Measurements from ENCODE around the gene LRP3. TPM values are rescaled to one million over a fixed set of nuclear protein-coding genes. Genes with fewer than 3 reads are reported as not detected.

Gene LRP3
- total and polyA plus RNA-seq, 2 of the 13 experiments (the other 11 are each of a cell fraction or from before 2014, with no cell fraction given), result 17.6 to 51.6 TPM

DNA sequence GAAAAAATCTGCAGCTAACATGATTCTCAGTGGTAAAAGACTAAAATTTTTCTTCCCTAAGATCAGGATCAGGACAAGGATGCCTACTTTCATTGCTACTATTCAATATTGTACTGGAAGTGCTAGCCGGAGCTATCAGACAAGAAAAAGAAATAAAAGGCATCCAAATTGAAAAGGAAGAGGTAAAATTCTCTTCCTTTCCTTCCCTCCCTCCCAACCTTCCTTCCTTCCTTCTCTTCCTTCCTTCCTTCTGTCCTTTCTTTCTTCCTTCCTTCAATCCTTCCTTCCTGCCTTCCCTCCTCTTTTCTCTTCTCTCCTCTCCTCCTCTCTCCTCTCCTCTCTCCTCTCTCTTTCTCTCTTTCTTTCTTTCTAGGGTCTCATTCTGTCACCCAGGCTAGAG lies 26.7 kb upstream of the LRP3 start:
- intact Hi-C loops (cut with micrococcal nuclease; ENCODE audit: unreplicated experiment) (no loop called here), in situ Hi-C loops (cut with HindIII; ENCODE audit: extremely low pct_ligation_motif_present, low pct_unique_long_range_greater_than_20kb) (no loop called here)
- WGBS (ENCODE audit: low lambda C conversion rate), result 69% methylated on average over 1 of the region's 1 CpG
- H3K79me2 ChIP-seq (ENCODE audit: insufficient read depth, low read length), result no peaks in the 10 kb centered on the region
- no peaks in the 10 kb centered on the region for H3K36me3 ChIP-seq (replicated peaks in 1 of 2; ENCODE audit: control insufficient read depth in 1 of 2, insufficient read depth in 2 of 2, low read length in 2 of 2)
- no peak overlapping the region for H3K4me3 ChIP-seq (replicated peaks in 1 of 3; ENCODE audit: insufficient read depth in 1 of 3, low read depth in 2 of 3, low read length in 3 of 3)
- BruUV-seq (replicated peaks), result no TSS peak
- DNase-seq (ENCODE audit: low spot score) (no peak), ATAC-seq (no peak), FAIRE-seq (no peak)
- H2AFZ ChIP-seq (ENCODE audit: low read length), result no peak overlapping the region
- no peaks in the 10 kb centered on the region for H3K27me3 ChIP-seq (ENCODE audit: control insufficient read depth in 1 of 2, insufficient read depth in 2 of 2, low read length in 2 of 2)
- no peak overlapping the region for H3K9ac ChIP-seq (ENCODE audit: insufficient read depth, low read depth, low read length)
- no peaks in the 10 kb centered on the region for H4K20me1 ChIP-seq (ENCODE audit: insufficient read depth, low read length)
- peaks cover 8% of the 10 kb centered on the region for H3K9me3 ChIP-seq (ENCODE audit: low read length)
- H3K4me1 ChIP-seq (ENCODE audit: insufficient read depth, low read length), result peaks cover 12% of the 10 kb centered on the region
- ChIA-PET CTCF (ENCODE audit: low intra/inter-chr PET ratio, low total read pairs) (no interaction called here), POLR2A (no interaction called here)
- no peak overlapping the region for H3K27ac ChIP-seq (ENCODE audit: extremely low read length, insufficient read depth, low read length)
- no peak overlapping the region for H3K4me2 ChIP-seq (ENCODE audit: low read depth, low read length)
- TF ChIP-seq ZNF180 (CRISPR knock-in tag; IDR thresholded peaks at IDR 0.05; ENCODE audit: borderline replicate concordance, low read depth), result no peak
- no peak for TF ChIP-seq ZNF776 (CRISPR knock-in tag; IDR thresholded peaks at IDR 0.05)
- TF ChIP-seq MBNL3 (CRISPR knock-in tag; conservative IDR thresholded peaks at IDR 0.05), result no peak
- TF ChIP-seq, protein P1, sequence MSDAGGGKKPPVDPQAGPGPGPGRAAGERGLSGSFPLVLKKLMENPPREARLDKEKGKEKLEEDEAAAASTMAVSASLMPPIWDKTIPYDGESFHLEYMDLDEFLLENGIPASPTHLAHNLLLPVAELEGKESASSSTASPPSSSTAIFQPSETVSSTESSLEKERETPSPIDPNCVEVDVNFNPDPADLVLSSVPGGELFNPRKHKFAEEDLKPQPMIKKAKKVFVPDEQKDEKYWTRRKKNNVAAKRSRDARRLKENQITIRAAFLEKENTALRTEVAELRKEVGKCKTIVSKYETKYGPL (CRISPR knock-in tag; IDR thresholded peaks at IDR 0.05), result no peak
- TF ChIP-seq, protein P2, sequence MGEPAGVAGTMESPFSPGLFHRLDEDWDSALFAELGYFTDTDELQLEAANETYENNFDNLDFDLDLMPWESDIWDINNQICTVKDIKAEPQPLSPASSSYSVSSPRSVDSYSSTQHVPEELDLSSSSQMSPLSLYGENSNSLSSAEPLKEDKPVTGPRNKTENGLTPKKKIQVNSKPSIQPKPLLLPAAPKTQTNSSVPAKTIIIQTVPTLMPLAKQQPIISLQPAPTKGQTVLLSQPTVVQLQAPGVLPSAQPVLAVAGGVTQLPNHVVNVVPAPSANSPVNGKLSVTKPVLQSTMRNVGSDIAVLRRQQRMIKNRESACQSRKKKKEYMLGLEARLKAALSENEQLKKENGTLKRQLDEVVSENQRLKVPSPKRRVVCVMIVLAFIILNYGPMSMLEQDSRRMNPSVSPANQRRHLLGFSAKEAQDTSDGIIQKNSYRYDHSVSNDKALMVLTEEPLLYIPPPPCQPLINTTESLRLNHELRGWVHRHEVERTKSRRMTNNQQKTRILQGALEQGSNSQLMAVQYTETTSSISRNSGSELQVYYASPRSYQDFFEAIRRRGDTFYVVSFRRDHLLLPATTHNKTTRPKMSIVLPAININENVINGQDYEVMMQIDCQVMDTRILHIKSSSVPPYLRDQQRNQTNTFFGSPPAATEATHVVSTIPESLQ (CRISPR knock-in tag; conservative IDR thresholded peaks at IDR 0.05), result no peak
- TF ChIP-seq, protein P3, sequence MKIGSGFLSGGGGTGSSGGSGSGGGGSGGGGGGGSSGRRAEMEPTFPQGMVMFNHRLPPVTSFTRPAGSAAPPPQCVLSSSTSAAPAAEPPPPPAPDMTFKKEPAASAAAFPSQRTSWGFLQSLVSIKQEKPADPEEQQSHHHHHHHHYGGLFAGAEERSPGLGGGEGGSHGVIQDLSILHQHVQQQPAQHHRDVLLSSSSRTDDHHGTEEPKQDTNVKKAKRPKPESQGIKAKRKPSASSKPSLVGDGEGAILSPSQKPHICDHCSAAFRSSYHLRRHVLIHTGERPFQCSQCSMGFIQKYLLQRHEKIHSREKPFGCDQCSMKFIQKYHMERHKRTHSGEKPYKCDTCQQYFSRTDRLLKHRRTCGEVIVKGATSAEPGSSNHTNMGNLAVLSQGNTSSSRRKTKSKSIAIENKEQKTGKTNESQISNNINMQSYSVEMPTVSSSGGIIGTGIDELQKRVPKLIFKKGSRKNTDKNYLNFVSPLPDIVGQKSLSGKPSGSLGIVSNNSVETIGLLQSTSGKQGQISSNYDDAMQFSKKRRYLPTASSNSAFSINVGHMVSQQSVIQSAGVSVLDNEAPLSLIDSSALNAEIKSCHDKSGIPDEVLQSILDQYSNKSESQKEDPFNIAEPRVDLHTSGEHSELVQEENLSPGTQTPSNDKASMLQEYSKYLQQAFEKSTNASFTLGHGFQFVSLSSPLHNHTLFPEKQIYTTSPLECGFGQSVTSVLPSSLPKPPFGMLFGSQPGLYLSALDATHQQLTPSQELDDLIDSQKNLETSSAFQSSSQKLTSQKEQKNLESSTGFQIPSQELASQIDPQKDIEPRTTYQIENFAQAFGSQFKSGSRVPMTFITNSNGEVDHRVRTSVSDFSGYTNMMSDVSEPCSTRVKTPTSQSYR (CRISPR knock-in tag; IDR thresholded peaks at IDR 0.05; ENCODE audit: borderline replicate concordance), result no peak
- TF ChIP-seq ZNF790 (CRISPR knock-in tag; IDR thresholded peaks at IDR 0.05; ENCODE audit: borderline replicate concordance), result no peak
- no peak for TF ChIP-seq ZBTB20 (CRISPR knock-in tag; IDR thresholded peaks at IDR 0.05; ENCODE audit: borderline replicate concordance, low read depth)
- TF ChIP-seq, protein P4, sequence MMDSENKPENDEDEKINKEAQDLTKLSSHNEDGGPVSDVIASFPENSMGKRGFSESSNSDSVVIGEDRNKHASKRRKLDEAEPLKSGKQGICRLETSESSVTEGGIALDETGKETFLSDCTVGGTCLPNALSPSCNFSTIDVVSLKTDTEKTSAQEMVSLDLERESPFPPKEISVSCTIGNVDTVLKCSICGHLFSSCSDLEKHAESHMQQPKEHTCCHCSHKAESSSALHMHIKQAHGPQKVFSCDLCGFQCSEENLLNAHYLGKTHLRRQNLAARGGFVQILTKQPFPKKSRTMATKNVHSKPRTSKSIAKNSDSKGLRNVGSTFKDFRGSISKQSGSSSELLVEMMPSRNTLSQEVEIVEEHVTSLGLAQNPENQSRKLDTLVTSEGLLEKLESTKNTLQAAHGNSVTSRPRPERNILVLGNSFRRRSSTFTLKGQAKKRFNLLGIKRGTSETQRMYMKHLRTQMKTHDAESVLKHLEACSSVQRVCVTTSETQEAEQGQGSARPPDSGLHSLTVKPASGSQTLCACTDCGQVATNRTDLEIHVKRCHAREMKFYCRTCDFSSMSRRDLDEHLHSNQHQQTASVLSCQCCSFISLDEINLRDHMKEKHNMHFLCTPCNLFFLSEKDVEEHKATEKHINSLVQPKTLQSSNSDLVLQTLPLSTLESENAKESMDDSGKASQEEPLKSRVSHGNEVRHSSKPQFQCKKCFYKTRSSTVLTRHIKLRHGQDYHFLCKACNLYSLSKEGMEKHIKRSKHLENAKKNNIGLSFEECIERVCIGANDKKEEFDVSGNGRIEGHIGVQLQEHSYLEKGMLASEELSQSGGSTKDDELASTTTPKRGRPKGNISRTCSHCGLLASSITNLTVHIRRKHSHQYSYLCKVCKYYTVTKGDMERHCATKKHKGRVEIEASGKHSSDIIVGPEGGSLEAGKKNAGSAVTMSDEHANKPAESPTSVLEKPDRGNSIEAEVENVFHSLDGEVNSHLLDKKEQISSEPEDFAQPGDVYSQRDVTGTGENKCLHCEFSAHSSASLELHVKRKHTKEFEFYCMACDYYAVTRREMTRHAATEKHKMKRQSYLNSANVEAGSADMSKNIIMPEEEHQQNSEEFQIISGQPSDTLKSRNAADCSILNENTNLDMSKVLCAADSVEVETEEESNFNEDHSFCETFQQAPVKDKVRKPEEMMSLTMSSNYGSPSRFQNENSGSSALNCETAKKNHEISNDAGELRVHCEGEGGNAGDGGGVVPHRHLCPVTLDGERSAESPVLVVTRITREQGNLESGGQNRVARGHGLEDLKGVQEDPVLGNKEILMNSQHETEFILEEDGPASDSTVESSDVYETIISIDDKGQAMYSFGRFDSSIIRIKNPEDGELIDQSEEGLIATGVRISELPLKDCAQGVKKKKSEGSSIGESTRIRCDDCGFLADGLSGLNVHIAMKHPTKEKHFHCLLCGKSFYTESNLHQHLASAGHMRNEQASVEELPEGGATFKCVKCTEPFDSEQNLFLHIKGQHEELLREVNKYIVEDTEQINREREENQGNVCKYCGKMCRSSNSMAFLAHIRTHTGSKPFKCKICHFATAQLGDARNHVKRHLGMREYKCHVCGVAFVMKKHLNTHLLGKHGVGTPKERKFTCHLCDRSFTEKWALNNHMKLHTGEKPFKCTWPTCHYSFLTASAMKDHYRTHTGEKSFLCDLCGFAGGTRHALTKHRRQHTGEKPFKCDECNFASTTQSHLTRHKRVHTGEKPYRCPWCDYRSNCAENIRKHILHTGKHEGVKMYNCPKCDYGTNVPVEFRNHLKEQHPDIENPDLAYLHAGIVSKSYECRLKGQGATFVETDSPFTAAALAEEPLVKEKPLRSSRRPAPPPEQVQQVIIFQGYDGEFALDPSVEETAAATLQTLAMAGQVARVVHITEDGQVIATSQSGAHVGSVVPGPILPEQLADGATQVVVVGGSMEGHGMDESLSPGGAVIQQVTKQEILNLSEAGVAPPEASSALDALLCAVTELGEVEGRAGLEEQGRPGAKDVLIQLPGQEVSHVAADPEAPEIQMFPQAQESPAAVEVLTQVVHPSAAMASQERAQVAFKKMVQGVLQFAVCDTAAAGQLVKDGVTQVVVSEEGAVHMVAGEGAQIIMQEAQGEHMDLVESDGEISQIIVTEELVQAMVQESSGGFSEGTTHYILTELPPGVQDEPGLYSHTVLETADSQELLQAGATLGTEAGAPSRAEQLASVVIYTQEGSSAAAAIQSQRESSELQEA (CRISPR knock-in tag; IDR thresholded peaks at IDR 0.05; ENCODE audit: not compliant biosample characterization), result no peak
- no peak for TF ChIP-seq JARID2 (CRISPR knock-in tag; IDR thresholded peaks at IDR 0.05; ENCODE audit: insufficient replicate concordance)
